Natural killer cell (primary cell): Measurements from ENCODE around the gene POLA1. TPM values are rescaled to one million over a fixed set of nuclear protein-coding genes. Genes with fewer than 3 reads are reported as not detected.
"Not testable (repeated sequence)": the region's sequence is repeated elsewhere in the genome, so short reads cannot be mapped to it uniquely, and the experiment has no call there.

Experiments used
- ATAC-seq, 3 donors: fragments of 150-1000 bp in 2 of 3; fragments of 200-7000 bp in 1 of 3; cut with Tn5 transposase; 1 replicate in 1 of 3; 2 replicates in 2 of 3; pipeline ENCODE4 v1.10.0; 2021; ENCODE audit warnings: mild to moderate bottlenecking in 2 of 3, moderate library complexity in 2 of 3
- DNase-seq, 2 donors: peaks; one replicate each; pipeline versions ENCODE4 v3.0.0 to v3.0.0-alpha.2; 2013 to 2021; ENCODE audit warnings: mixed read lengths in 1 of 2
- H3K27ac ChIP-seq: one replicate; pipeline ENCODE4 v1.5.1; 2013; ENCODE audit warnings: mild to moderate bottlenecking, low read length
- H3K27me3 ChIP-seq: one replicate; pipeline ENCODE4 v1.6.1; 2013; ENCODE audit warnings: low read length; ENCODE audit not compliant: control insufficient read depth, insufficient read depth
- H3K36me3 ChIP-seq: one replicate; pipeline ENCODE4 v1.6.1; 2013; ENCODE audit warnings: low read length; ENCODE audit not compliant: control insufficient read depth, insufficient read depth
- H3K4me1 ChIP-seq: one replicate; pipeline ENCODE4 v1.6.1; 2013; ENCODE audit warnings: low read length; ENCODE audit not compliant: control insufficient read depth, insufficient read depth
- H3K4me3 ChIP-seq: one replicate; pipeline ENCODE4 v1.5.1; 2013; ENCODE audit warnings: low read length
- H3K9me3 ChIP-seq: one replicate; pipeline ENCODE4 v1.6.1; 2013; ENCODE audit warnings: low read length; ENCODE audit not compliant: control insufficient read depth, insufficient read depth
- H3K27ac Mint-ChIP-seq, 2 donors: one replicate each; pipeline ENCODE4 v1.8.0; 2022; ENCODE audit warnings: mild to moderate bottlenecking in 2 of 2, mixed read lengths in 2 of 2, moderate library complexity in 1 of 2
- H3K27me3 Mint-ChIP-seq, 2 donors: one replicate each; pipeline ENCODE4 v1.8.0; 2022; ENCODE audit warnings: low read depth in 2 of 2, mixed read lengths in 2 of 2
- H3K36me3 Mint-ChIP-seq: one replicate; pipeline ENCODE4 v1.8.0; 2022; ENCODE audit warnings: mixed read lengths
- H3K4me1 Mint-ChIP-seq, 2 donors: one replicate each; pipeline ENCODE4 v1.8.0; 2022; ENCODE audit warnings: mixed read lengths in 2 of 2
- H3K4me3 Mint-ChIP-seq: one replicate; pipeline ENCODE4 v1.8.0; 2022; ENCODE audit warnings: mild to moderate bottlenecking, moderate library complexity, mixed read lengths
- H3K9me3 Mint-ChIP-seq, 2 donors: one replicate each; pipeline ENCODE4 v1.8.0; 2022; ENCODE audit warnings: mixed read lengths in 2 of 2
- CTCF ChIP-seq: fragments of 200-600 bp; IDR thresholded peaks from one replicate; pipeline ENCODE4 v1.8.0; 2022; ENCODE audit warnings: antibody characterized with exemption
- WGBS: methylation state at CpG from one replicate; pipeline ENCODE4 v1.1.7; 2013; ENCODE audit warnings: missing lambda C conversion rate; ENCODE audit not compliant: insufficient coverage; 5-methylcytosine and 5-hydroxymethylcytosine counted together
- intact Hi-C: fragments of 100-400 bp; cut with micrococcal nuclease; formaldehyde crosslinking; loops from one replicate; pipeline ENCODE4 v1.14.2; 2022
- total RNA-seq, 4 donors: library from RNA; stranded (reverse); fragments of 120-200 nt in 1 of 4; gene quantifications; one replicate each; pipeline versions ENCODE4 v1.2.3 to v1.2.4, GENCODE V29; 2013 to 2022

POLA1 gene
- total RNA-seq, 3 donors from 2014 or later (not counting 1 experiment from before 2014, with no cell fraction given): 11.1 to 12.6 (median 11.3) TPM

GRCh38 chrX:24796204-24796603 lies 102.5 kb downstream of the POLA1 start:
- no peaks in the 10 kb centered on the region for H3K27me3 ChIP-seq
- no peak overlapping the region for H3K4me3 ChIP-seq
- no peak overlapping the region for H3K27ac Mint-ChIP-seq
- ATAC-seq (no peak), DNase-seq (no peak)
- no peaks in the 10 kb centered on the region for H3K9me3 Mint-ChIP-seq
- TF ChIP-seq CTCF: no peak
- H3K4me1 ChIP-seq: no peaks in the 10 kb centered on the region
- H3K27me3 Mint-ChIP-seq: no peaks in the 10 kb centered on the region
- H3K4me3 Mint-ChIP-seq: no peak overlapping the region
- H3K36me3 ChIP-seq: no peaks in the 10 kb centered on the region
- no peaks in the 10 kb centered on the region for H3K36me3 Mint-ChIP-seq
- no peak overlapping the region for H3K27ac ChIP-seq
- intact Hi-C loops: no loop called here
- peaks cover 0 to 9% of the 10 kb centered on the region in 2 donors for H3K4me1 Mint-ChIP-seq
- H3K9me3 ChIP-seq: no peaks in the 10 kb centered on the region

GRCh38 chrX:24799078-24799477 lies 105.4 kb downstream of the POLA1 start:
- Histone ChIP-seq H3K27ac (no peak overlapping the region), H3K36me3 (no peaks in the 10 kb centered on the region), H3K4me1 (no peaks in the 10 kb centered on the region), H3K27me3 (no peaks in the 10 kb centered on the region), H3K9me3 (no peaks in the 10 kb centered on the region), H3K4me3 (no peak overlapping the region)
- no peaks in the 10 kb centered on the region for H3K27me3 Mint-ChIP-seq
- TF ChIP-seq CTCF: no peak
- 100% methylated on average over 3 of the region's 4 CpGs for WGBS
- H3K4me3 Mint-ChIP-seq: no peak overlapping the region
- H3K4me1 Mint-ChIP-seq: peaks cover 0 to 9% of the 10 kb centered on the region in 2 donors
- H3K9me3 Mint-ChIP-seq: no peaks in the 10 kb centered on the region
- H3K36me3 Mint-ChIP-seq: no peaks in the 10 kb centered on the region
- no peak for ATAC-seq
- intact Hi-C loops: no loop called here
- no peak overlapping the region for H3K27ac Mint-ChIP-seq
- DNase-seq: no peak

GRCh38 chrX:24799565-24799964 lies 105.8 kb downstream of the POLA1 start:
- intact Hi-C loops: no loop called here
- ATAC-seq (no peak), DNase-seq (no peak)
- no peak for TF ChIP-seq CTCF
- no peaks in the 10 kb centered on the region for H3K9me3 Mint-ChIP-seq
- H3K9me3 ChIP-seq: no peaks in the 10 kb centered on the region
- no peaks in the 10 kb centered on the region for H3K36me3 ChIP-seq
- H3K4me1 ChIP-seq: no peaks in the 10 kb centered on the region
- H3K27me3 Mint-ChIP-seq: no peaks in the 10 kb centered on the region
- H3K4me3 ChIP-seq: no peak overlapping the region
- H3K4me3 Mint-ChIP-seq: no peak overlapping the region
- WGBS: 100% methylated on average over 1 of the region's 2 CpGs
- H3K36me3 Mint-ChIP-seq: no peaks in the 10 kb centered on the region
- no peak overlapping the region for H3K27ac Mint-ChIP-seq
- no peaks in the 10 kb centered on the region for H3K27me3 ChIP-seq
- H3K4me1 Mint-ChIP-seq: peaks cover 0 to 9% of the 10 kb centered on the region in 2 donors
- no peak overlapping the region for H3K27ac ChIP-seq

GRCh38 chrX:24805201-24805600 lies 111.5 kb downstream of the POLA1 start:
- Mint-ChIP-seq H3K36me3 (no peaks in the 10 kb centered on the region), H3K27ac (no peak overlapping the region), H3K4me1 (peaks cover 5% of the 10 kb centered on the region in 2 donors), H3K4me3 (no peak overlapping the region), H3K9me3 (no peaks in the 10 kb centered on the region), H3K27me3 (no peaks in the 10 kb centered on the region)
- Histone ChIP-seq H3K27ac (no peak overlapping the region), H3K27me3 (no peaks in the 10 kb centered on the region), H3K4me1 (peaks cover 2% of the 10 kb centered on the region), H3K9me3 (no peaks in the 10 kb centered on the region), H3K4me3 (no peak overlapping the region), H3K36me3 (no peaks in the 10 kb centered on the region)
- no peak for ATAC-seq
- TF ChIP-seq CTCF: no peak
- WGBS: 94% methylated on average over 4 of the region's 7 CpGs
- intact Hi-C loops: no loop called here
- no peak for DNase-seq

DNA sequence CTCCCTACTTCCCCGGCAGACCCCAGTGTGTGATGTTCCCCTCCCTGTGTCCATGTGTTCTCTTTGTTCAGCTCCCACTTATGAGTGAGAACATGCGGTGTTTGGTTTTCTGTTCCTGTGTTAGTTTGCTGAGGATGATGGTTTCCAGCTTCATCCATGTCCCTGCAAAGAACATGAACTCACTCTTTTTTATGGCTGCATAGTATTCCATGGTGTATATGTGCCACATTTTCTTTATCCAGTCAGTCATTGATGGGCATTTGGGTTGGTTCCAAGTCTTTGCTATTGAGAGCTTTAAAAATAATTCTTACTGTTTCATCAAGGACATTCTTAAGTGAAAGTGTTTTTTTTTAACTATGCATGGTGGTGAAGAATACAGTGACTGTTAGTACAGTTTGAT lies 126.1 kb downstream of the POLA1 start:
- H3K27ac Mint-ChIP-seq, H3K4me1 Mint-ChIP-seq, ATAC-seq, H3K27ac ChIP-seq, H3K36me3 ChIP-seq, H3K27me3 Mint-ChIP-seq, H3K4me3 Mint-ChIP-seq, H3K4me1 ChIP-seq, DNase-seq, H3K27me3 ChIP-seq, H3K9me3 ChIP-seq, H3K9me3 Mint-ChIP-seq, H3K4me3 ChIP-seq, H3K36me3 Mint-ChIP-seq, intact Hi-C loops: not testable (repeated sequence)
- WGBS: no CpG with 5 or more reads among the region's 2 CpGs
